Measurements from ENCODE around the gene NDC80.
"Not testable (repeated sequence)": the region's sequence is repeated elsewhere in the genome, so short reads cannot be mapped to it uniquely, and the experiment has no call there.

The NDC80 gene

GRCh38 chr18:2627821-2628276, 56.5 kb downstream of the NDC80 start:
- DNase-seq (ENCODE audit: low read depth) = peak; percentile 32

GRCh38 chr18:2629003-2629402, 57.6 kb downstream of the NDC80 start:
- DNase-seq (ENCODE audit: low read depth) = no peak

GRCh38 chr18:2635586-2635985, 64.2 kb downstream of the NDC80 start:
- no peak for DNase-seq (ENCODE audit: low read depth)

- DNase-seq (ENCODE audit: low read depth) = no peak
Measured at GRCh38 chr18:2636126-2636631, 64.8 kb downstream of the NDC80 start.

- DNase-seq (ENCODE audit: low read depth) = peak; percentile 9
Measured at GRCh38 chr18:2641638-2642037, 70.3 kb downstream of the NDC80 start.

GRCh38 chr18:2642771-2643170, 71.4 kb downstream of the NDC80 start:
- DNase-seq (ENCODE audit: low read depth) = no peak

GRCh38 chr18:2644535-2644934, 73.2 kb downstream of the NDC80 start:
- no peak for DNase-seq (ENCODE audit: low read depth)

GRCh38 chr18:2651981-2652380, 80.6 kb downstream of the NDC80 start:
- no peak for DNase-seq (ENCODE audit: low read depth)

GRCh38 chr18:2653467-2653866, 82.1 kb downstream of the NDC80 start:
- no peak for DNase-seq (ENCODE audit: low read depth)

- DNase-seq (ENCODE audit: low read depth) = no peak
Measured at GRCh38 chr18:2654169-2654927, 83.0 kb downstream of the NDC80 start.

- DNase-seq (ENCODE audit: low read depth) = no peak
Measured at GRCh38 chr18:2654928-2655177, 83.5 kb downstream of the NDC80 start.

- peak; percentile 82 for DNase-seq (ENCODE audit: low read depth)
Measured at GRCh38 chr18:2655178-2655953, 84.0 kb downstream of the NDC80 start, which contains the start of gene SMCHD1. Gene SMCHD1 (plus strand): TSS chr18:2655726. CDS start chr18:2656076, 350 bp downstream.

- no peak for DNase-seq (ENCODE audit: low read depth)
Measured at GRCh38 chr18:2655954-2656236, 84.5 kb downstream of the NDC80 start.

- peak; percentile 59 for DNase-seq (ENCODE audit: low read depth)
Measured at GRCh38 chr18:2656237-2656980, 85.1 kb downstream of the NDC80 start.

- DNase-seq (ENCODE audit: low read depth) = no peak
Measured at GRCh38 chr18:2656981-2657512, 85.7 kb downstream of the NDC80 start.

- DNase-seq (ENCODE audit: low read depth) = peak; percentile 85
Measured at GRCh38 chr18:2657788-2658458, 86.6 kb downstream of the NDC80 start.

GRCh38 chr18:2660849-2661248, 89.5 kb downstream of the NDC80 start:
- not testable (repeated sequence) for DNase-seq (ENCODE audit: low read depth)

- not testable (repeated sequence) for DNase-seq (ENCODE audit: low read depth)
Measured at GRCh38 chr18:2662288-2662687, 90.9 kb downstream of the NDC80 start.

GRCh38 chr18:2662990-2663389, 91.6 kb downstream of the NDC80 start:
- no peak for DNase-seq (ENCODE audit: low read depth)

Data from EH (cell line).